Renal pelvis (tissue), 4 donors: Measurements from ENCODE around the gene ADD3. TPM values are rescaled to one million over a fixed set of nuclear protein-coding genes. Genes with fewer than 3 reads are reported as not detected.

Experiments
- DNase-seq: peaks from one replicate; pipeline ENCODE4 v3.0.0-alpha.2; 2013
- polyA plus RNA-seq, 3 donors: library from polyadenylated mRNA; unstranded; fragments of 120-200 nt; gene quantifications; one replicate each; pipeline ENCODE4 v1.2.1, GENCODE V29; 2013; ENCODE audit not compliant: insufficient read length in 3 of 3

ADD3 gene
- polyA plus RNA-seq, 3 donors, result 223 to 320 (median 288) TPM

DNA sequence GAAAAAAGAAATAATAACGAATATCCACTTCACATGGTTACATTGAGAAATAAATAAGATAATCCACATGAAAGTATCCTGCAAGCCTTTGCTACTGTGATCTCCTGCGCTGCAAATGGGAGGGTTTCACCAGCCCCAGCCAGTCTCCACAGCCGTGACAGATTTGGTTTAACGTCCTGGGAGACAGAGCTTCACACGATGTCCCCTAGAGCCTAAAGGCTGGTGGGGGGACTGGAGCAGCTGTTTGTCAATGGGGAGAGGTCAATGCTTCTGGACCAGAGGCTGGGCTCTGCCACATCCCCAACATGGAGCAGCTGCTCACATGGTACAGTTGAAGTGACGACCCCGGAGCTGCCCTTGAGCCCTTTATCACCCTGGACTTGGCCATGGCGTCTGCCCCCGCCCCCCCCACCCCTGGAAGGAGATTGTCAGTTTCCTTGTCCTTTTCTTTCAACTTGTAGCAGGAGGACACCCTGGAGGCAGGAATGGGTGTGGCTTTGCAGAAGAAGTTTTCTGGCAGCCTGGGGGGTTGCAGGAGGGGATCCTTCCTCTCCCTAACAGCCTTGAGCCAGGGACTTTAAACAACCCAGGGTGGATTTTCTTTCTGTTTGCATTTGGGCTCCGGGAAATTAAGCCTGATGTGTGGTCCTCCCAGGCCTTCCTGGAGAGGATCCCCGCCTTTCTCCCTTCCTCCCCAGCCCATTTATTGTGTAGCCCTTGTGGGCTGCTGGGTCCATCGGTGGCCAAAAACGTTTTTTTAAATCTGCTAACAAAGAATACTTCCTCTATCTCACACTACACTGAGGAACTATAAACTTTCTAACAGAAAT, 162.6 kb downstream of the ADD3 start:
- DNase-seq, result no peak

DNA sequence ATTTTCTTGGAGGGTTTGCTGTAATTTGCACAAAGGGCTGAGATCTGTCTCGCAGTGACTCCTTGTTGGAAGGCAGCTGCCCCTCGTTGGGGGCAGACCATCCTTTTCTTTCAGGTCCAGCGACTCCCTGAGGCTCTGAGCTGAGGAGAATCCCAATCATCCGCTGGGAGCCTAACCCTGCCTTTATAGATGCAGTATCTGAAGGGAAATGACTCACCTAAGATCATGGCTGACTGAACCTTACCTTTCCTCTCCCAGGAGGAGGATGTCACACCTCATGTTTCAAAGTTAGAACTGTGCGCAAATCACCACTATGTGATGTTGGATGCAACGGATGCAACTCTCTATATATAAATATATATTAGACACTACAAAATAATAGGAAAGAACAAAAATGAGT, 163.2 kb downstream of the ADD3 start:
- DNase-seq, result no peak

DNA sequence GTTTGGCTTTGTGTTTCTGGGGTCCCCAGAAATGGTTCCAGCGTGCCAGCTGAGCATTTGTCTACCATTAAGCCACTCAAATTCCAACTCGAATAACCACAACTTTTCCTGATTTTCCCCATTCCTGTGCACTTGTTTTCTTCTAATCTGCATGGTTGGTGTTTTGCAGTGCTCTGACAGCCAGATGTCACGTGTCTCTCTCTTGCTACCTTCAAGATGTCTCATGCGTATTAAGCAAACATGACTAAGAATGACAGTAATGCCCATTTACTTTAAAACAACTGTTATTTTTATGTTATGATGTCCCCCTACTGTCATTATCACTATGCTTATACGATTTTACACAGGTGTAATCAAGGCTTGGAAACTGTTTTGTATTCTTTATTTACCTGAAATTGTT, 164.4 kb downstream of the ADD3 start:
- no peak for DNase-seq

DNA sequence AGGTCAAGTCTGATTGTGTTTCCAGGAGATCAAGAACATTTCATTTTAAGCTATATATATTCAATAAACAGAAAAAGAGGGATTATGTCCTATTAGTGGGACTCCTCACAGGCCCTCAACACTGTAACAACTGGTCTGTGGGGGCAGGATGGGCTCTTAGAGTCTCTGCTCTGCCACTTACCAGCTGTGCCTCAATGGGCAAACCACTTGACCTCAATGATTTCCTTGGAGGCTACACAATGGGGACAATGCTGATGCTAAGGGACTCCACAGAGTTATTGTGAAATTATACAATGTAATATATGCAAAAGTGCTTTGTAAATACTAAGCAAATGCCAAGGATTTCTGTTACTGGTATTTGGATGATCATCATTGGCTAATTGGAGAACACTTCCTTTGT, 166.4 kb downstream of the ADD3 start:
- no peak for DNase-seq

DNA sequence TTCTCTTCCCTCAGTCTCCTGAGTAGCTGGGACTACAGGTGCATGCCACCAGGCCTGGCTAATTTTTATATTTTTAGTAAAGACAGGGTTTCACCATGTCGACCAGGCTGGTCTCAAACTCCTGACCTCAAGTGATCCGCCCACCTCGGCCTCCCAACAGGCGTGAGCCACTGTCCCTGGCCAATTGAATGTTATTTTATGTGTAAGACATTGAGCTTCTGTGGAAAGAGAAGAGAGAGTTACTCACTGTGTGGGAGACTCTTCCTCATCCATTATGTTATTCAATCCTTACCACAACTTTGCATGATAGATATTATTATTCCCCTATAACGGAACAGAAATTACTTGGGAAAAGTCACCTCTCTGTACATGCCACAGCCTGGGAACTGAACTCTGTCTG, 167.0 kb downstream of the ADD3 start:
- DNase-seq, result no peak

DNA sequence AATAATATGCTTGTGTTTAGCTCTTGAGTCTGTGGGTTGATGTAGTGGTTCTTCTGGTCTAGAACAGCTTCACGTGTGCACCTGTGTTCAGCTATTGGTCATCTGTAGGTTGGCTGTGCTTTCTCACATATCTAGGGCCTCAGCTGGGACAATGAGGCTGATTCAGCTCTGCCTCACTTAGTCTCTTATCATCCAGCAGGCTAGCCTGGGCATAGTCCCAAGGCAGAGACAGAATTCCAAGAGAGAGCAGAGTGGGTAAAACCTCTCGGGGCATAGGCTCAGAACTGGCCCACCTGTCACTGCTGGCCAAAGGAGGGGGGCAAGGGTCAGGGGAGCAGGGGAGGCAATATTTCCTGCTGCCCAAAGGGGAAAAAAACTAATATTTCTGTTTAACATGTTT, 167.6 kb downstream of the ADD3 start:
- no peak for DNase-seq

DNA sequence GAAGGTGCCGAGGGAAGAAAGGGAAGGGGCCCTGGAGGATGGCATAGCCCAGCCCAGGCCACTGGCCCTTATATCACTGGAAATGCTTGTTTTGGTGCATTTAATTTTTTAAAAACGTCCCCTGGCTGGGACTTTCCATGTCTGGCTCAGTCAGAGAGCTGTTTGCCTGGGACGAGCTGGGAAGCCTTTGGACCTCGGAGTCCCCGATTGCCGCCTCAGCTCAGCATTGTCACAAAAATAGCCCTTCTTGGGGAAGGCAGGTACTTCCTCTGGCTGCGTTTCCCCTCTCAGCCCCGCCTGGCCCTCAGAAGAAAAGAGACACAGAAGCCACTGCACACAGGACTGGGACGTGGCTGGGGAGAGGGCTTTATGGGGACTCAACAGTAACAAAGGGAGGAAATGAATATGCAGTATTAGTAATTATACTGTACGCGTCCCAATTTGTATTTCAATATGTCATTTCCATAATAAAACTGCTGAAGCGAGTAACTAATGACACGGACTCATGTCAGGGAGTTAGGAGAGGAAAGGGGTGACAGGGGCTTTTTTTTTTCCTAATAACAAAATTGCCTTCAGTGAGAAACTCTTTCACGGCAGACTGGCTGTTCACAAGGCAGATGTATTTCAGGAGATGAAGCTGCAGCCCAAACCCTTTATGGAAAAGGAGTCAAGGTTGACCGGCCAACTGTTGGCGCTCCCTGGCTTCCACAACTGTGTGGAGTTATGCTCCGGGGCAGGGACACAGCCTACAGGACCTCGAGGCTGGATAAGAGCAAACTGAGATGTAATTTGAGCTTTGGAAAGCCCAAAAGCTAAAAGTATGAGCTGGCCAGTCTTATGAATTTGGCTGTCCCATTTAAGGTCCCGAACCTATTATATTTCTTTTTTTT, 168.6 kb downstream of the ADD3 start:
- DNase-seq, result peak; percentile 26

DNA sequence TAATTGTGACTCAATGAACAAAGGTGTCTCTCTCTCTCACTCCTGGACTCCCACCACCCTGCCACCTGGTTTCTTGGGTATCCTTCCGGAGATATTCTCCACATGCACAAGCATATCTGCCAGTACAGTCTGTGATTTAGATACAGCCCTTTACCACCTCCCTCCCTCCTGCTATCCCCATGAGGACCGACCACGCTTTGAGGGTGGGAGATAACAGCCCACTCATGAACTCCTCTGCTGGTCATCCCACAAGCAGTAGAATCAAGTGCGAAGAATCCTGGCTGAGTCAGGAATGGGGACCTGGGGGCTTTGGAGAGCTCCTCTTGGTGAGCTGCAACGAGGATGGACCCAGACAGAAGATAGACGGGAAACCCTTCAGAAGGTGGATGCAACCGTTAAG, 171.4 kb downstream of the ADD3 start:
- DNase-seq, result no peak

DNA sequence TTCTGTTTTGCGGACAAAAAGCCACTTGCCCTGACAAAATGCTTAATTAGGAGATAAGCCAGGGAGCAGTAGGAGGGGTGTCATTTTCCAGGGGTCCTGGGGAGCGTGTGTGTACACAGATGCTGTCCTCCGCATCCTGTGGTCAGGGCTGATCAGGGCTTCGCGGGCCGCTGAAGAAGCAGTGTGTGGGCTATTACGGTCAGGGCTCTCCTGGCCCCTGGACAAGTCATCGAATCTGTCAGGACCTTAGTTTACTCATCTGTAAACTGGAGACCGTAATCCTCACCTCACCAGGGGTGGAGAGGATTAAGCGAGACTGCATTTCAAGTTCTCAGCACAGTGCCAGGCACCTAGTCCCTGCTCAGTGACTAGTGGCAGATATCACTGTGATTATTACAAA, 173.7 kb downstream of the ADD3 start:
- no peak for DNase-seq

DNA sequence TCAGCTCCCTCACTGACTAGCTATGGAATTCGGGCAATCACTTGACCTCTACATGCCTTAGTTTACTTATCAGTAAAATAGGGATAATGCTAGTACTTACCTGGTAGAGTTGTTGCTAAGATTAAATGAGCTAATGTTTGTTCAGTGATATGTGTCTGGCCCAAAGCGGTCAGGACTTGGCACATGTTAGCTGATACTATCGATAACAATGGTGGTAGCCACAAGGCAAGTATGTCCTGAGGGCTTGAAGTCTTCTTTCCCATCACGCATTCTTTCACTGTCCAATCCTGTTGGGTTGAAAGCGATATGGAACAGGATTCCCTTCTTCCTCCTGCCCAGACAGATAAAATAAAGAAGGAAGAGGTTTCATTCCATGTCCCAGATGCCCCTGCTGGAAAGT, 174.1 kb downstream of the ADD3 start:
- DNase-seq, result no peak

DNA sequence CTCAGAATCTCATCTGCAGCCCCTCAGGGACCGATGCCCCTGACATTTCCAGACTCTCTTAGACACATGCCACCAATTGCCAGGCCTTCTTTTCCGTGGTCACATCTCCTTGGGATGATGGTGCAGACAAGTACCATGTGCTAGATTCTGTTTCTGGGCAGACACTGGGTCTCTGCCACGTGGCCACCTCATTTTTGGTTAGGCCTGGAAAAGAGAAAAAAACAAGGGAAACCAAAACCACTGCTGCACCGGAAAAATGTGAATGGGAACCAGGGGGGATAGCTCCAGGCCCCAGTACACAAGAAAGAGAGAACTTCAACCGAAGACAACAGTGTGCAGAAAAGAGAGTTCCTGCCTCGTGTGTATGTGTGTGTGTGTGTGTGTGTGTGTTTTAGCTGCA, 176.6 kb downstream of the ADD3 start:
- no peak for DNase-seq

Other genes starting within 250 kb of the ADD3 start
- gene XPNPEP1, start 84.5 kb upstream of the ADD3 start, polyA plus RNA-seq, result 10 to 100 TPM; 83.5 to 90.2 (median 87.5) TPM
- 10 to 100 TPM; 40.0 to 47.7 (median 42.9) TPM for gene MXI1, start 199.6 kb downstream of the ADD3 start, polyA plus RNA-seq